K562 (cell line): ENCODE measurements around the gene TENM4.

Experiments
- FIP1L1 ChIP-seq: fragments of 200-400 bp; formaldehyde crosslinking; IDR thresholded peaks from 2 replicates; pipeline ENCODE4 v1.6.1; 2018; ENCODE audit warnings: mild to moderate bottlenecking, low read depth, low read length; ENCODE audit not compliant: poor library complexity, severe bottlenecking
- PHF8 ChIP-seq: fragments of 200-600 bp; sonication (generic); IDR thresholded peaks from 2 replicates; pipeline ENCODE4 v1.6.1; 2012; ENCODE audit warnings: mixed run types, mild to moderate bottlenecking, inconsistent platforms, low read length, moderate library complexity, borderline replicate concordance
- ZFP30 ChIP-seq: fragments of 250-450 bp; sonication (Bioruptor Pico); IDR thresholded peaks from 2 replicates; pipeline ENCODE4 v1.8.0; 2022; ENCODE audit warnings: moderate library complexity, mild to moderate bottlenecking, inconsistent platforms, borderline replicate concordance
- ZNF780A ChIP-seq: fragments of 250-450 bp; sonication (Bioruptor Pico); IDR thresholded peaks from 2 replicates; pipeline ENCODE4 v1.5.0; 2021; ENCODE audit warnings: mild to moderate bottlenecking
- TF ChIP-seq, protein P1 (sequence below), 3 experiments: IDR thresholded peaks in 2 of 3; conservative IDR thresholded peaks in 1 of 3; 2 replicates each; pipeline ENCODE4 v1.5.1; 2011 to 2012; ENCODE audit warnings: low read length in 3 of 3, mild to moderate bottlenecking in 3 of 3, control low read depth in 2 of 3, improper control_type of control experiment in 1 of 3, inconsistent platforms in 1 of 3, low read depth in 1 of 3, mixed read lengths in 1 of 3, moderate library complexity in 1 of 3; ENCODE audit not compliant: insufficient read depth in 2 of 3
- TF ChIP-seq, protein P2 (sequence below), 2 experiments: fragments of 450-650 bp; formaldehyde crosslinking in 1 of 2; IDR thresholded peaks; 2 replicates each; pipeline versions ENCODE4 v1.4.0 to v1.6.1; 2014 to 2020; ENCODE audit warnings: mild to moderate bottlenecking in 2 of 2, borderline replicate concordance in 1 of 2, low read depth in 1 of 2
- TF ChIP-seq, protein P3 (sequence below), 2 experiments: fragments of 450-650 bp in 1 of 2; sonication (generic) in 1 of 2; formaldehyde crosslinking in 1 of 2; IDR thresholded peaks in 1 of 2; conservative IDR thresholded peaks in 1 of 2; 2 replicates each; pipeline versions ENCODE4 v1.6.1 to v1.8.1; 2016 to 2023; ENCODE audit warnings: mild to moderate bottlenecking in 2 of 2, moderate library complexity in 2 of 2, inconsistent platforms in 1 of 2, missing genetic modification reagents in 1 of 2
- TF ChIP-seq, protein P4 (sequence below): sonication (generic); formaldehyde crosslinking; IDR thresholded peaks from 2 replicates; pipeline ENCODE4 v1.8.1; 2023; ENCODE audit warnings: mild to moderate bottlenecking, missing genetic modification reagents, moderate library complexity
- TF ChIP-seq, protein P5 (sequence below): fragments of 250-450 bp; sonication (Bioruptor Pico); IDR thresholded peaks from 2 replicates; pipeline ENCODE4 v1.8.0; 2021; ENCODE audit warnings: moderate library complexity, mild to moderate bottlenecking, inconsistent platforms

DNA sequence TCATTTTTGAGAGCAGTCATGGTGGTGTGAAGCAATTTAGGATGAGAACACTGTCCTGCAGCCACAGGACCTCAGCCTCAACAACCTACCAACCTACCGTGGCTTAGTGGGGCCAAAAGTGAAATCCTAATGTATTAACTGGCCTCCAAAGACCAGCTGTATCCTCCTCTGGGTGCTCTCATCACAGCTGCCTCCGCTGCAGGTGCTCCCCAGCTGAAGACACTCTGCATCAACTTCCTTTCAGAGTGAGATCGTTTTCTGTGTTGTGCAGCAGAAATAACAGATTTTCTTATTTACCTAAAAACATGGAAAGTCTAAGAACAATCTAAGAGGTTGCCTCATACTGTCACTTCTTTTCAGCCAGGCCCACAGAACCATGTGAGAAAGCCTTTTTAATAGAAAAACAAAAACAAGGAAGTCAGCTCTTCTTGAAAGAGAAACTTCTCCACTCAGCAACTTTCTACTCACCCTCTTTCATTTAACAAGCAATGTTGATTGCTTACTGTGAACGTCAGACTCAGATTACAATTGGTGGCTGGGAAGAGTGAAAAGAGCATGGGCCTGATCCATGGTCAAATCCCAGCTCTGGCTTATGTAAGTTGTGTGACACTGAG, 136.1 kb downstream of the TENM4 start:
- TF ChIP-seq, protein P1, sequence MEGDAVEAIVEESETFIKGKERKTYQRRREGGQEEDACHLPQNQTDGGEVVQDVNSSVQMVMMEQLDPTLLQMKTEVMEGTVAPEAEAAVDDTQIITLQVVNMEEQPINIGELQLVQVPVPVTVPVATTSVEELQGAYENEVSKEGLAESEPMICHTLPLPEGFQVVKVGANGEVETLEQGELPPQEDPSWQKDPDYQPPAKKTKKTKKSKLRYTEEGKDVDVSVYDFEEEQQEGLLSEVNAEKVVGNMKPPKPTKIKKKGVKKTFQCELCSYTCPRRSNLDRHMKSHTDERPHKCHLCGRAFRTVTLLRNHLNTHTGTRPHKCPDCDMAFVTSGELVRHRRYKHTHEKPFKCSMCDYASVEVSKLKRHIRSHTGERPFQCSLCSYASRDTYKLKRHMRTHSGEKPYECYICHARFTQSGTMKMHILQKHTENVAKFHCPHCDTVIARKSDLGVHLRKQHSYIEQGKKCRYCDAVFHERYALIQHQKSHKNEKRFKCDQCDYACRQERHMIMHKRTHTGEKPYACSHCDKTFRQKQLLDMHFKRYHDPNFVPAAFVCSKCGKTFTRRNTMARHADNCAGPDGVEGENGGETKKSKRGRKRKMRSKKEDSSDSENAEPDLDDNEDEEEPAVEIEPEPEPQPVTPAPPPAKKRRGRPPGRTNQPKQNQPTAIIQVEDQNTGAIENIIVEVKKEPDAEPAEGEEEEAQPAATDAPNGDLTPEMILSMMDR (IDR thresholded peaks at IDR 0.05 in 2 of 3, conservative IDR thresholded peaks at IDR 0.05 in 1 of 3; ENCODE audit: insufficient read depth in 2 of 3, low read depth in 1 of 3, low read length in 3 of 3), result no peak
- TF ChIP-seq PHF8 (no peak), ZFP30 (CRISPR knock-in tag) (no peak), ZNF780A (CRISPR knock-in tag) (no peak), FIP1L1 (no peak)
- TF ChIP-seq, protein P2, sequence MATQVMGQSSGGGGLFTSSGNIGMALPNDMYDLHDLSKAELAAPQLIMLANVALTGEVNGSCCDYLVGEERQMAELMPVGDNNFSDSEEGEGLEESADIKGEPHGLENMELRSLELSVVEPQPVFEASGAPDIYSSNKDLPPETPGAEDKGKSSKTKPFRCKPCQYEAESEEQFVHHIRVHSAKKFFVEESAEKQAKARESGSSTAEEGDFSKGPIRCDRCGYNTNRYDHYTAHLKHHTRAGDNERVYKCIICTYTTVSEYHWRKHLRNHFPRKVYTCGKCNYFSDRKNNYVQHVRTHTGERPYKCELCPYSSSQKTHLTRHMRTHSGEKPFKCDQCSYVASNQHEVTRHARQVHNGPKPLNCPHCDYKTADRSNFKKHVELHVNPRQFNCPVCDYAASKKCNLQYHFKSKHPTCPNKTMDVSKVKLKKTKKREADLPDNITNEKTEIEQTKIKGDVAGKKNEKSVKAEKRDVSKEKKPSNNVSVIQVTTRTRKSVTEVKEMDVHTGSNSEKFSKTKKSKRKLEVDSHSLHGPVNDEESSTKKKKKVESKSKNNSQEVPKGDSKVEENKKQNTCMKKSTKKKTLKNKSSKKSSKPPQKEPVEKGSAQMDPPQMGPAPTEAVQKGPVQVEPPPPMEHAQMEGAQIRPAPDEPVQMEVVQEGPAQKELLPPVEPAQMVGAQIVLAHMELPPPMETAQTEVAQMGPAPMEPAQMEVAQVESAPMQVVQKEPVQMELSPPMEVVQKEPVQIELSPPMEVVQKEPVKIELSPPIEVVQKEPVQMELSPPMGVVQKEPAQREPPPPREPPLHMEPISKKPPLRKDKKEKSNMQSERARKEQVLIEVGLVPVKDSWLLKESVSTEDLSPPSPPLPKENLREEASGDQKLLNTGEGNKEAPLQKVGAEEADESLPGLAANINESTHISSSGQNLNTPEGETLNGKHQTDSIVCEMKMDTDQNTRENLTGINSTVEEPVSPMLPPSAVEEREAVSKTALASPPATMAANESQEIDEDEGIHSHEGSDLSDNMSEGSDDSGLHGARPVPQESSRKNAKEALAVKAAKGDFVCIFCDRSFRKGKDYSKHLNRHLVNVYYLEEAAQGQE (IDR thresholded peaks at IDR 0.05; ENCODE audit: borderline replicate concordance), result no peak
- TF ChIP-seq, protein P2 (CRISPR knock-in tag; IDR thresholded peaks at IDR 0.05; ENCODE audit: low read depth), result no peak
- TF ChIP-seq, protein P3, sequence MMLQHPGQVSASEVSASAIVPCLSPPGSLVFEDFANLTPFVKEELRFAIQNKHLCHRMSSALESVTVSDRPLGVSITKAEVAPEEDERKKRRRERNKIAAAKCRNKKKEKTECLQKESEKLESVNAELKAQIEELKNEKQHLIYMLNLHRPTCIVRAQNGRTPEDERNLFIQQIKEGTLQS (IDR thresholded peaks at IDR 0.05), result no peak
- TF ChIP-seq, protein P3 (CRISPR knock-in tag; conservative IDR thresholded peaks at IDR 0.05), result no peak
- TF ChIP-seq, protein P4, sequence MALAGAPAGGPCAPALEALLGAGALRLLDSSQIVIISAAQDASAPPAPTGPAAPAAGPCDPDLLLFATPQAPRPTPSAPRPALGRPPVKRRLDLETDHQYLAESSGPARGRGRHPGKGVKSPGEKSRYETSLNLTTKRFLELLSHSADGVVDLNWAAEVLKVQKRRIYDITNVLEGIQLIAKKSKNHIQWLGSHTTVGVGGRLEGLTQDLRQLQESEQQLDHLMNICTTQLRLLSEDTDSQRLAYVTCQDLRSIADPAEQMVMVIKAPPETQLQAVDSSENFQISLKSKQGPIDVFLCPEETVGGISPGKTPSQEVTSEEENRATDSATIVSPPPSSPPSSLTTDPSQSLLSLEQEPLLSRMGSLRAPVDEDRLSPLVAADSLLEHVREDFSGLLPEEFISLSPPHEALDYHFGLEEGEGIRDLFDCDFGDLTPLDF (CRISPR knock-in tag), result no peak
- TF ChIP-seq, protein P5, sequence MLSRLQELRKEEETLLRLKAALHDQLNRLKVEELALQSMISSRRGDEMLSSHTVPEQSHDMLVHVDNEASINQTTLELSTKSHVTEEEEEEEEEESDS, result no peak
